ENCODE measurements around the gene ADARB2.

Gene ADARB2

GRCh38 chr10:1551636-1552338 is 185.5 kb downstream of the ADARB2 start:
- no peak for DNase-seq (ENCODE audit: low read depth)

GRCh38 chr10:1550616-1551015 is 186.7 kb downstream of the ADARB2 start:
- no peak for DNase-seq (ENCODE audit: low read depth)
- H3K4me3 ChIP-seq (ENCODE audit: control insufficient read depth, low read depth, low read length) = no peak overlapping the region
- no peak for TF ChIP-seq CTCF (IDR thresholded peaks at IDR 0.05; ENCODE audit: control insufficient read depth, insufficient read depth, low read depth, low read length, missing control alignments)

More at GRCh38 chr10:1551636-1552338, 185.5 kb downstream of the ADARB2 start:
- no peak overlapping the region for H3K4me3 ChIP-seq (ENCODE audit: control insufficient read depth, low read depth, low read length)
- TF ChIP-seq CTCF (IDR thresholded peaks at IDR 0.05; ENCODE audit: control insufficient read depth, insufficient read depth, low read depth, low read length, missing control alignments) = no peak

GRCh38 chr10:1550291-1550595 is 187.1 kb downstream of the ADARB2 start:
- TF ChIP-seq CTCF (IDR thresholded peaks at IDR 0.05; ENCODE audit: control insufficient read depth, insufficient read depth, low read depth, low read length, missing control alignments) = no peak
- no peak overlapping the region for H3K4me3 ChIP-seq (ENCODE audit: control insufficient read depth, low read depth, low read length)
- DNase-seq (ENCODE audit: low read depth) = no peak

- TF ChIP-seq CTCF (IDR thresholded peaks at IDR 0.05; ENCODE audit: control insufficient read depth, insufficient read depth, low read depth, low read length, missing control alignments) = no peak
- no peak overlapping the region for H3K4me3 ChIP-seq (ENCODE audit: control insufficient read depth, low read depth, low read length)
- DNase-seq (ENCODE audit: low read depth) = no peak
Measured at GRCh38 chr10:1549591-1550290, 187.6 kb downstream of the ADARB2 start.

DNA sequence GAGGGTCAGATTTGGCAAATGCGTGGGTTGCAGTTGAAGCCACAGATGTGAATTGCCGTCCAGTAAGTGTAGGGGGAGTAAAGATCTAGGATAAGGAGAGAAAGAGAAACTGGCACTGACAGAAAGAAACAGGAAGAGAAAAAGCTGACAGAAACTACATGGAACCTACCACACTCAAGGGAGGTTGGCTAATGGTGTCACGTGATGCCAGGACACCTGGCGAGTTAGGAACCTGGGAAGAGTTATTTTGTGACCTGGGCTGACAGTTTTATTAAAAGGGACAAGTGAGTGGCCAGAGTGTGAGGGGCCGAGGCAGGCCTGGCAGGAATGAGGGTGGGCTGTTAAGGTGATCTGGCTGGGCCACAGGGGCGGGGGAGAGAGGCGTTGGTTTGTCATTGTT is 188.7 kb downstream of the ADARB2 start:
- no peak for TF ChIP-seq CTCF (IDR thresholded peaks at IDR 0.05; ENCODE audit: control insufficient read depth, insufficient read depth, low read depth, low read length, missing control alignments)
- H3K4me3 ChIP-seq (ENCODE audit: control insufficient read depth, low read depth, low read length) = no peak overlapping the region
- no peak for DNase-seq (ENCODE audit: low read depth)

- no peak overlapping the region for H3K4me3 ChIP-seq (ENCODE audit: control insufficient read depth, low read depth, low read length)
- no peak for TF ChIP-seq CTCF (IDR thresholded peaks at IDR 0.05; ENCODE audit: control insufficient read depth, insufficient read depth, low read depth, low read length, missing control alignments)
Measured at GRCh38 chr10:1548146-1548545, 189.2 kb downstream of the ADARB2 start.

More at GRCh38 chr10:1548146-1548545, 189.2 kb downstream of the ADARB2 start:
- DNase-seq (ENCODE audit: low read depth) = no peak

Measured in AG09309 (cell line).